HepG2 (cell line): Measurements from ENCODE around the gene EIF1. TPM values are rescaled to one million over a fixed set of nuclear protein-coding genes. Genes with fewer than 3 reads are reported as not detected.

Experiments used
- ARHGAP35 ChIP-seq: sonication (generic); formaldehyde crosslinking; IDR thresholded peaks from 2 replicates; pipeline ENCODE4 v1.9.0; 2022; ENCODE audit warnings: mild to moderate bottlenecking, inconsistent platforms, moderate library complexity, missing genetic modification reagents, borderline replicate concordance
- DNMT3B ChIP-seq: conservative IDR thresholded peaks from 2 replicates; pipeline ENCODE4 v1.6.1; 2016; ENCODE audit warnings: missing biosample characterization, control low read depth
- FOXJ3 ChIP-seq: sonication (generic); formaldehyde crosslinking; IDR thresholded peaks from 2 replicates; pipeline ENCODE4 v1.4.0; 2020; ENCODE audit warnings: missing genetic modification reagents, mild to moderate bottlenecking, borderline replicate concordance
- GTF2F1 ChIP-seq: fragments of 150-350 bp; IDR thresholded peaks from 2 replicates; pipeline ENCODE4 v1.6.1; 2014; ENCODE audit warnings: low read length
- MYPOP ChIP-seq: sonication (generic); formaldehyde crosslinking; IDR thresholded peaks from 2 replicates; pipeline ENCODE4 v1.8.1; 2023; ENCODE audit warnings: mild to moderate bottlenecking, moderate library complexity, missing genetic modification reagents
- RORA ChIP-seq: sonication (generic); formaldehyde crosslinking; IDR thresholded peaks from 2 replicates; pipeline ENCODE4 v1.5.0; 2020; ENCODE audit warnings: mild to moderate bottlenecking, missing genetic modification reagents, moderate library complexity
- RXRA ChIP-seq: sonication (generic); formaldehyde crosslinking; IDR thresholded peaks from 2 replicates; pipeline ENCODE4 v1.5.1; 2020; ENCODE audit warnings: missing genetic modification reagents
- THAP11 ChIP-seq: IDR thresholded peaks from 2 replicates; pipeline ENCODE4 v1.6.1; 2016; ENCODE audit warnings: missing biosample characterization, missing genetic modification reagents
- ZC3H13 ChIP-seq: sonication (generic); formaldehyde crosslinking; IDR thresholded peaks from 2 replicates; pipeline ENCODE4 v1.8.1; 2023; ENCODE audit warnings: mild to moderate bottlenecking, missing genetic modification reagents, moderate library complexity
- ZHX1 ChIP-seq: sonication (generic); formaldehyde crosslinking; IDR thresholded peaks from 2 replicates; pipeline ENCODE4 v1.8.1; 2022; ENCODE audit warnings: low read depth, mild to moderate bottlenecking, missing genetic modification reagents
- ZMAT5 ChIP-seq: sonication (generic); formaldehyde crosslinking; IDR thresholded peaks from 2 replicates; pipeline ENCODE4 v1.5.0; 2020; ENCODE audit warnings: mild to moderate bottlenecking, low read depth, missing genetic modification reagents, borderline replicate concordance
- ZNF20 ChIP-seq: sonication (generic); formaldehyde crosslinking; IDR thresholded peaks from 2 replicates; pipeline ENCODE4 v1.4.0; 2020; ENCODE audit warnings: mild to moderate bottlenecking, moderate library complexity, missing genetic modification reagents
- ZNF354B ChIP-seq: sonication (generic); formaldehyde crosslinking; IDR thresholded peaks from 2 replicates; pipeline ENCODE4 v1.8.0; 2022; ENCODE audit warnings: mild to moderate bottlenecking, missing genetic modification reagents
- ZNF407 ChIP-seq: sonication (generic); formaldehyde crosslinking; IDR thresholded peaks from one replicate; pipeline ENCODE4 v1.5.1; 2020; ENCODE audit warnings: mild to moderate bottlenecking, missing genetic modification reagents; ENCODE audit errors: not compliant biosample characterization
- ZNF577 ChIP-seq: sonication (generic); formaldehyde crosslinking; IDR thresholded peaks from 2 replicates; pipeline ENCODE4 v1.4.0; 2020; ENCODE audit warnings: mild to moderate bottlenecking, low read depth, missing genetic modification reagents, borderline replicate concordance
- ZNF674 ChIP-seq: sonication (generic); formaldehyde crosslinking; IDR thresholded peaks from 2 replicates; pipeline ENCODE4 v1.5.0; 2020; ENCODE audit warnings: low read depth, mild to moderate bottlenecking, missing genetic modification reagents
- polyA plus RNA-seq, 8 experiments: library from polyadenylated mRNA; depleted of rRNA in 3 of 8; stranded (reverse) in 7 of 8; unstranded in 1 of 8; fragments of >200 nt; fragmentation: Illumina TruSeq in 4 of 8; extraction: Trizol in 4 of 8; gene quantifications; 2 replicates each; pipeline versions ENCODE4 v1.2.1 to v1.2.3, GENCODE V29; 2011 to 2016; ENCODE audit warnings: low read depth in 4 of 8, missing spikeins in 1 of 8, mixed read lengths in 1 of 8; ENCODE audit not compliant: insufficient read depth in 1 of 8
- total RNA-seq, 5 experiments: library from RNA; depleted of rRNA; stranded (reverse); fragments of >200 nt; fragmentation: Illumina TruSeq; extraction: Trizol; gene quantifications; 2 replicates each; pipeline ENCODE4 v1.2.3, GENCODE V29; 2016; ENCODE audit warnings: low read depth in 1 of 5

EIF1 gene
- total and polyA plus RNA-seq, 2 of the 13 experiments (the other 11 are each of a cell fraction or from before 2014, with no cell fraction given), result 147 to 517 TPM

- no peak for TF ChIP-seq ZNF577
- TF ChIP-seq ZHX1 (CRISPR knock-in tag), result no peak
- no peak for TF ChIP-seq ZC3H13 (CRISPR knock-in tag)
- TF ChIP-seq RORA, result no peak
- no peak for TF ChIP-seq GTF2F1
- TF ChIP-seq FOXJ3 (CRISPR knock-in tag), result no peak
- TF ChIP-seq RXRA (CRISPR knock-in tag), result peak; percentile 46; the same call in 1 of the 2 replicates
- TF ChIP-seq ZNF20 (CRISPR knock-in tag), result no peak
- 0 out of 2 replicates have a peak, but pooled peaks have one; percentile 20 for TF ChIP-seq DNMT3B (CRISPR knock-in tag)
- TF ChIP-seq ARHGAP35 (CRISPR knock-in tag), result peak; percentile 27; the same call in 1 of the 2 replicates
- TF ChIP-seq ZMAT5 (CRISPR knock-in tag), result no peak
- no peak for TF ChIP-seq ZNF407
- no peak for TF ChIP-seq ZNF354B (CRISPR knock-in tag)
- TF ChIP-seq MYPOP (CRISPR knock-in tag), result no peak
- TF ChIP-seq THAP11 (CRISPR knock-in tag), result no peak
- no peak for TF ChIP-seq ZNF674 (CRISPR knock-in tag)
Measured at GRCh38 chr17:41667280-41668041, 21.2 kb upstream of the EIF1 start (continued).
